ENCODE data around the gene GPC6. TPM values are rescaled to one million over a fixed set of nuclear protein-coding genes. Genes with fewer than 3 reads are reported as not detected.

GPC6 gene
- total RNA-seq, 1 donor, result 77.8 TPM

GRCh38 chr13:93468433-93468832 is 241.8 kb downstream of the GPC6 start:
- Histone ChIP-seq H3K9me3 (ENCODE audit: low read depth, low read length) (no peaks in the 10 kb centered on the region), H3K4me3 (ENCODE audit: insufficient read depth, low read length) (no peak overlapping the region), H3K36me3 (ENCODE audit: insufficient read depth, low read length) (no peaks in the 10 kb centered on the region), H2AFZ (ENCODE audit: low read length) (no peak overlapping the region), H3K4me2 (ENCODE audit: insufficient read depth, low read length) (no peak overlapping the region), H4K20me1 (ENCODE audit: insufficient read depth, low read length) (no peaks in the 10 kb centered on the region), H3K4me1 (ENCODE audit: insufficient read depth, low read length) (no peaks in the 10 kb centered on the region), H3K79me2 (ENCODE audit: insufficient read depth, low read length) (no peaks in the 10 kb centered on the region), H3K27ac (ENCODE audit: low read depth, low read length) (no peak overlapping the region), H3K27me3 (ENCODE audit: insufficient read depth, low read length) (no peaks in the 10 kb centered on the region)
- DNase-seq (ENCODE audit: insufficient read length, low spot score, missing footprints), result no peak
- no peak for TF ChIP-seq CTCF (IDR thresholded peaks at IDR 0.05; ENCODE audit: extremely low read depth, low read depth, low read length)

GRCh38 chr13:93472296-93472695 is 245.7 kb downstream of the GPC6 start:
- no peaks in the 10 kb centered on the region for H3K9me3 ChIP-seq (ENCODE audit: low read depth, low read length)
- no peaks in the 10 kb centered on the region for H3K27me3 ChIP-seq (ENCODE audit: insufficient read depth, low read length)
- H4K20me1 ChIP-seq (ENCODE audit: insufficient read depth, low read length), result no peaks in the 10 kb centered on the region
- H3K36me3 ChIP-seq (ENCODE audit: insufficient read depth, low read length), result no peaks in the 10 kb centered on the region
- H3K4me2 ChIP-seq (ENCODE audit: insufficient read depth, low read length), result no peak overlapping the region
- no peaks in the 10 kb centered on the region for H3K79me2 ChIP-seq (ENCODE audit: insufficient read depth, low read length)
- H3K27ac ChIP-seq (ENCODE audit: low read depth, low read length), result no peak overlapping the region
- H2AFZ ChIP-seq (ENCODE audit: low read length), result no peak overlapping the region
- no peak overlapping the region for H3K4me3 ChIP-seq (ENCODE audit: insufficient read depth, low read length)
- DNase-seq (ENCODE audit: insufficient read length, low spot score, missing footprints), result no peak
- no peak for TF ChIP-seq CTCF (IDR thresholded peaks at IDR 0.05; ENCODE audit: extremely low read depth, low read depth, low read length)
- H3K4me1 ChIP-seq (ENCODE audit: insufficient read depth, low read length), result peaks cover 7% of the 10 kb centered on the region

DNA sequence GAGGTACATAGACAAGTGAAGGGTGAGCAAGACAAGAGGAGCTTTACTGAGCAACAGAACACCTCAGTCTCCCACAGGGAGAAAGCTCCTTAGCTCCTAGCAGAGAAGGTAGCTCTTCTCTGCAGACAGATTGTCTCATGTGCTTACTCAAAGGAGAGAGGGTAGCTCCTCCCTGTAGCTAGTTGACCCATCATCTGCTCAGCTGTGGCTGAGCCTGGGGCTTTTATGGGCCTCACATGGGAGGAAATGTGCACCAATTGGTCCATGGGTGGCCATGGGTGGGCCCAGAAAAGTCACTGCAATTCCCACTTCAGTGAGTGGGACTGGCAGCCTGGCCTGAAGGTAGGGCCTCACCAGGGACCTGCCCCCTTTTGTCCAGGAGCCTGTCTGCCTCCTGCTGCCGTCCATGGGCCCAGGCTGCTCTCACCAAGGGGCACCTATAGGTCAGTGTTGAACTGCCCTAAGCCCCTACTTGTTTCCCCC is 246.2 kb downstream of the GPC6 start:
- Histone ChIP-seq H3K27me3 (ENCODE audit: insufficient read depth, low read length) (no peaks in the 10 kb centered on the region), H3K27ac (ENCODE audit: low read depth, low read length) (no peak overlapping the region), H3K4me1 (ENCODE audit: insufficient read depth, low read length) (peaks cover 7% of the 10 kb centered on the region), H2AFZ (ENCODE audit: low read length) (no peak overlapping the region), H3K4me2 (ENCODE audit: insufficient read depth, low read length) (no peak overlapping the region), H3K9me3 (ENCODE audit: low read depth, low read length) (no peaks in the 10 kb centered on the region), H3K79me2 (ENCODE audit: insufficient read depth, low read length) (no peaks in the 10 kb centered on the region), H3K4me3 (ENCODE audit: insufficient read depth, low read length) (no peak overlapping the region), H4K20me1 (ENCODE audit: insufficient read depth, low read length) (no peaks in the 10 kb centered on the region), H3K36me3 (ENCODE audit: insufficient read depth, low read length) (no peaks in the 10 kb centered on the region)
- no peak for DNase-seq (ENCODE audit: insufficient read length, low spot score, missing footprints)
- no peak for TF ChIP-seq CTCF (IDR thresholded peaks at IDR 0.05; ENCODE audit: extremely low read depth, low read depth, low read length)

DNA sequence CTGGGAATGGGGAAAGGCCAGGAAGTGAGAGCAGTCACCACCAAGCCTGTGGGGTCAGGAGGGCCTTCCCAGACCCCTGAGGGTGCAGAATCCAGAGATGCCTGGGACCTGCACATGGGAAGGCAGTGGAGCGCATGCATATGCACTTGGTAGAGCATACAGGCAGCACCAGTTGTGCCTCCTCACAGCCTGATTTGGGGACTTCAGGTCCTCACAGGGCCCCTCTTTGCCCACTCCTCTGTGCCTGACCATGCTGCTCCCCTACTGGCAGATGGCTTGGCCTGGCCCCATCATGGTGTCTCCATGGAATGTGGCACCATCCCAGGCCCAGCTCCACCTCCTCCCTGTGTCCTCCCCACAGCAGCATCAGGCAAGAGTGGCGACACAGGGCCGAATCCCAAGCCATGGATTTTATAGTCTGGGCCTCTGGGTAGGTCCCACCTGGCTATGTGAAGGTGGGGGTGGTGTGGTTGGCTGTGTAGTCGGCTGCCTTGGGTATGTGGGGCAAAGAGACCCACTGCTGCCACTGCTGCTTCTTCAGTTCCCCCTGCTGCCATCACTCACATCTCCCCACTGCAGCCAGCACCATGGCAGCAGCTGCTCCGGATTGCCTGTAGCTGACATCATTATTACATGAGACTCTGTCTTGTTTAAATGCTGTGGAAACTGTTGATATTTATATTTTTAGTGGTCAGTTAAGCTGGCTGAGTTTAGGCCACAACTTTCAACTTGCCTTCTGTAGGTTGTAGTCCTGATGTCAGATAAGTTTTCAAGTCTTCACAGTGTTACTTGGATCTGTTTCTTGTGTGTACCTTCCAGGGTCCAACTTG is 247.0 kb downstream of the GPC6 start:
- H3K36me3 ChIP-seq (ENCODE audit: insufficient read depth, low read length), result no peaks in the 10 kb centered on the region
- TF ChIP-seq CTCF (IDR thresholded peaks at IDR 0.05; ENCODE audit: extremely low read depth, low read depth, low read length), result no peak
- H3K79me2 ChIP-seq (ENCODE audit: insufficient read depth, low read length), result no peaks in the 10 kb centered on the region
- no peaks in the 10 kb centered on the region for H4K20me1 ChIP-seq (ENCODE audit: insufficient read depth, low read length)
- H3K4me3 ChIP-seq (ENCODE audit: insufficient read depth, low read length), result no peak overlapping the region
- DNase-seq (ENCODE audit: insufficient read length, low spot score, missing footprints), result no peak
- peaks cover 7% of the 10 kb centered on the region for H3K4me1 ChIP-seq (ENCODE audit: insufficient read depth, low read length)
- no peak overlapping the region for H3K4me2 ChIP-seq (ENCODE audit: insufficient read depth, low read length)
- H3K27ac ChIP-seq (ENCODE audit: low read depth, low read length), result no peak overlapping the region
- H3K27me3 ChIP-seq (ENCODE audit: insufficient read depth, low read length), result no peaks in the 10 kb centered on the region
- no peak overlapping the region for H2AFZ ChIP-seq (ENCODE audit: low read length)
- H3K9me3 ChIP-seq (ENCODE audit: low read depth, low read length), result no peaks in the 10 kb centered on the region

All from osteoblast (primary cell).